Measurements from ENCODE around the gene LRRC71.

DNA sequence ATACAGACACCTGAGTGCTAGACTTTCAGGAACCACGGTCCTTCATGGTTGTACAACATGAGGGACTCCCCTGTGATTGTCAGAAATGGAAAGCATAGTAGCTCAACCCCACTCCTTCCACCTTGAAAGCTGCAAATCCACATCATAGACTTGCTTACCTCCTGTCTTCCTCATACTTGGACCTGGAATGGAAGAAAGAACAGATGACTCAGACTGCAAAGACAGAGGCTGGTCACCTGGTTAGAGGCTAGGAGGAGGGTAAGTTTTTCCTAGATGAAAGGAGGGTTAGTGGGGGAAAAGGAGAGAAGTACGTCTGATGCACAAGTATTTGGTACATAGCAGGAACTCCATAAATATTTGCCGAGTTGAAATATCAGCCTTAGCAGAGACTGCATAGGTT, 37.2 kb downstream of the LRRC71 start:
- TF ChIP-seq CTCF (IDR thresholded peaks at IDR 0.05) (no peak), POLR2A (IDR thresholded peaks at IDR 0.05) (no peak)

Data from Peyer's patch (tissue), 4 donors.